Epithelial cell of esophagus (primary cell): ENCODE results near the gene JARID2.
"Not testable (repeated sequence)": the region's sequence is repeated elsewhere in the genome, so short reads cannot be mapped to it uniquely, and the experiment has no call there.

Experiments
- DNase-seq: peaks from one replicate; pipeline ENCODE4 v3.0.0; 2010; ENCODE audit warnings: low read depth
- H3K4me3 ChIP-seq: 2 replicates; pipeline ENCODE4 v1.5.1; 2011; ENCODE audit warnings: mild to moderate bottlenecking, low read length, control low read depth
- CTCF ChIP-seq: IDR thresholded peaks from 2 replicates; pipeline ENCODE4 v1.5.1; 2011; ENCODE audit warnings: low read depth, mild to moderate bottlenecking, low read length, control low read depth, inconsistent platforms; ENCODE audit not compliant: insufficient read depth; ENCODE audit errors: missing control alignments

The JARID2 gene

DNA sequence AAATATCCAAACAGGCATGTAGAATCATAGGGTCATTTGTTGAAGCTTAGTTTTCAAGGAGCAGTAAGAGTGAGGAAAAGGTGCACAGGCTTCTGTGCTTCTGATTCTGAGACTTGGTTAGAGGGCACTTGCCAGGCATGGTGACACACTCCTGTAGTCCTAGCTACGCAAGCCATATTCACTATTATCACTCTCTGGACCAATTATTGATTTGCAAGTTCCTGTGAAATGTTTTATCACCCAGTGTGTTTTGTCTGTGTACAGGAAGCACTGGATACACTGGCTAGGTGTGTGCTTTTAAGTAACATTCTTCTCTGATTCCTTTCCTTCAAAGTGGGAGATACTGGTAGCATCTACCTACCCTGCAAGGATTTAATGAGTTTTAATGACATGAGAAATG lies 76.3 kb downstream of the JARID2 start:
- no peak for TF ChIP-seq CTCF
- DNase-seq: no peak
- no peak overlapping the region for H3K4me3 ChIP-seq

GRCh38 chr6:15322781-15323536 lies 77.1 kb downstream of the JARID2 start:
- DNase-seq: peak; percentile 89
- no peak for TF ChIP-seq CTCF
- no peak overlapping the region for H3K4me3 ChIP-seq

GRCh38 chr6:15323611-15324010 lies 77.7 kb downstream of the JARID2 start:
- DNase-seq, H3K4me3 ChIP-seq: not testable (repeated sequence)

DNA sequence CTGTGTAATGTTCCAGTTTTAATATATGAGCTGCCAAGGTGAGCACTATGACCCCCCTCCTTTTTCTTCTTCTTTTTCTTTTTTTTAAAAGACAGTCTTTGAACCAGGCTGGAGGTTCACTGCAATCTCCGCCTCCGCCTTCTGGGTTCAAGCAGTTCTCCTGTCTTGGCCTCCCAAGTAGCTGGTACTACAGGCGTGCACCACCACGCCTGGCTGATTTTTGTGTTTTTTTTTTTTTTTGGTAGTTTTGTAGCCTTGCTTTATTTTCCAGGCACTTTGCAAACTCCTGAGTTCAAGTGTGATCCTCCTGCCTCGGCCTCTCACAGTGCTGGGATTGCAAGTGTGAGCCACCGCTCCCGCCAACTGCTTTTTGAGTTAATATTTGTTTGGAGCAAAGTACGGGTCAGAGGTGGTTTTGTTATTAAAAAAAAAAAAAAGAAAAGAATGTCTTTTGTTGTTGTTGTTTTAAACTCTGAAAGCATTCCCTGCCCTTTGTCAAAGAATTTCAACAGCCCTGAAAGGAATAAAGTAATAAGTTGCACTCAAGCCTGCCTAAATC lies 78.6 kb downstream of the JARID2 start:
- DNase-seq: no peak
- TF ChIP-seq CTCF: no peak
- H3K4me3 ChIP-seq: no peak overlapping the region

- no peak for DNase-seq
- TF ChIP-seq CTCF: no peak
- no peak overlapping the region for H3K4me3 ChIP-seq
Observed at GRCh38 chr6:15325540-15325955, 79.7 kb downstream of the JARID2 start.

DNA sequence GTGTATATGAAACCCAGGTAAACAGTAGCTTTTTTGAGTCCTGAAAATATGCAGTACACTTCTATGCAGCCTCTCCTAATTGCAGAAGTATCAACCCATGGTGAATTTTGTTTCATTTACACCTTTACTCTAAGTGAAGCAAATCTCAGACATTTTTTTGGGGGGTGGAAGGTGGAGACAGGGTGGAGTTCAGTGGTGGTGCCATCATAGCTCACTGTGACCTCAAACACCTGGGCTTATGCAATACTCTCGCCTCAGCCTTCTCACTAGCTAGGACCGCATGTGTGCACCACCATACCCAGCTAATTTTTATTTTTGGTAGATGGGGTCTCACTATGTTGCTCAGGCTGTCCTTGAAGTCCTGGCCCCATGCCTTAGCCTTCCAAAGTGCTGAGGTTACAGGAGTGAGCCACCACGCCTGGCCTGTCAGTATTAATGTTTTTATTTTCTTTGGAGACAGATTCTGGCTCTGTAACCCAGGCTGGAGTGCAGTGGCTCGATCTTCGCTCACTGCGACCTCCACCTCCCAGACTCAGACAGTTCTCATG lies 80.3 kb downstream of the JARID2 start:
- TF ChIP-seq CTCF: no peak
- H3K4me3 ChIP-seq: no peak overlapping the region
- no peak for DNase-seq

DNA sequence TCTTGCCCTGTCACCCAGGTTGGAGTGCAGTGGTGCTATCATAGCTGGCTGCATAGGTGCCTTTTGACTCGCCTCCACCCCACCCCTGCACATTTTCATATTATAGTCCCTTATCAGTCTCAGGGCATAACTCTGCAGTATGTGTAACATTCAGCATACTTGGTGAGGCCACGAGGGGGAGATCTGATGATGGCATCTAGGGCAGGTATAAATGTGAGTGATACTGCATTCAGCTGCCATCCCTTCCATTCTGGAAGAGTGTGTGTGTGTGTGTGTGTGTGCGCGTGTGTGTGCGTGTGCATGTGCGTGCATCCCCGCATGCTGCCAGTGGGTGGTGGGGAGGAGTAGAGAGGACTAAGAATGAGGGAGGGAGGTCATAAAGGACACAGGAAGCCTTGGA lies 81.4 kb downstream of the JARID2 start:
- TF ChIP-seq CTCF: peak; percentile 28
- peak; percentile 18 for DNase-seq
- no peak overlapping the region for H3K4me3 ChIP-seq
